ENCODE data around the gene SNCAIP.
"Not testable (repeated sequence)": the region's sequence is repeated elsewhere in the genome, so short reads cannot be mapped to it uniquely, and the experiment has no call there.

SNCAIP gene

DNA sequence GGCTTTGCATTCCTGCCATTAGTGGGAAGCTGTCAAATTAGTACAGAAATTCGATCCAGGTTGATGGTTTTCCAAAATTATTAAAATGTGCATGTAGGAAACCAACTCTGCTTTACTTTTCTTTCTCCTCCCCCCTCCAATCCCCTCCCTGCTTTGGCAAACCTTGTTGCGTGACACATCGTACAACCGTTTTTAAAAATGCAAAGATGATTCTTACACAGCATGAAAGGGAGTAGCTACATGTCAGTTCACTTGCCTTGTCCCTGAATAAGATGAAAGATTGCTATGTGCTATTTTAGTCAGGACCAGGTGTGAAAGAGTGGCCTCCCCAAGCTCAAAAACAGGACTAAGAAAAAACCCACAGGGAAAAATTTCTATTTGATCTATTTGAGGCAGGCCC, 11.7 kb downstream of the SNCAIP start:
- ATAC-seq (replicated peaks) (no peak), DNase-seq (no peak)
- no peak overlapping the region for H3K27ac Mint-ChIP-seq

DNA sequence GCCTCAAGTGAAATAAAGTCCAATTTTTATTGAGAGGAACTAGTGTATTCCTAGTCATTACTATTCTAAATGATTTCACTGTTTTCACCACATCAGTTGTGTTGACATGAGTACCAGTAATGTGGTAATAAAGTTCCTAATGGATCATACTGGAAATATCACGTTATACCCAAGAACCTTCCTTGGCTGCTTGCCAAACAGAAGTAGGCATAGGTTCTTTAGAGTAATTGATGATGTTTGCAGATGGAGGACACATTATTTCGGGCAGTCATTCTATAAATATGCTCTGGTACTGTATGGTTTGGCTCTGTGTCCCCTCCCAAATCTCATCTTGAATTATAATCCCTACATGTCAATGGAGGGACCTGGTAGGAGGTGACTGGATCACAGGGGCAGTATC, 15.1 kb downstream of the SNCAIP start:
- no peaks in the 10 kb centered on the region for H3K4me1 Mint-ChIP-seq (ENCODE audit: low read depth in 2 of 2)
- ATAC-seq (replicated peaks): no peak

More for the DNA sequence above, 11.7 kb downstream of the SNCAIP start:
- H3K9me3 Mint-ChIP-seq: no peaks in the 10 kb centered on the region
- no peaks in the 10 kb centered on the region for H3K36me3 Mint-ChIP-seq (ENCODE audit: insufficient read depth)
- H3K4me3 Mint-ChIP-seq: no peak overlapping the region
- no peaks in the 10 kb centered on the region for H3K4me1 Mint-ChIP-seq (ENCODE audit: low read depth in 2 of 2)
- peaks cover 0 to 7% of the 10 kb centered on the region in 2 donors for H3K27me3 Mint-ChIP-seq

DNA sequence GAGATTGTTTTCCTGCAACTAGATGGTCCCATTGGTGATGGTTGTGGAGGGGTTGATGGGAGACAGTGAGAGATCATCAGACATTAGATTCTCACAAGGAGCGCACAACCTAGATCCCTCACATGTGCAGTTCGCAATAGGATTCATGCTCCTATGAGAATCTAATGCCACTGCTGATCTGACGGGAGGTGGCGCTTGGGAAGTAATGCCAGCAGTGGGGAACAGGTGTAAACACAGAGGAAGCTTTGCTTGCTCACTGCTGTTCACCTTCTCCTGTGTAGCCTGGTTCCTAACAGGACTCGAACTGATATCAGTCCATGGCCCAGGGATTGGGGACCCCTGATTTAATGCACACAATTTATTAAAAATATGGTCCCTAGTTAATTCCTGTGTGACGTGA, 18.8 kb downstream of the SNCAIP start:
- H3K4me1 Mint-ChIP-seq (ENCODE audit: low read depth in 2 of 2): no peaks in the 10 kb centered on the region
- H3K27ac Mint-ChIP-seq: no peak overlapping the region
- DNase-seq (no peak), ATAC-seq (replicated peaks) (no peak)
- peaks cover 0 to 1% of the 10 kb centered on the region in 2 donors for H3K9me3 Mint-ChIP-seq
- H3K4me3 Mint-ChIP-seq: no peak overlapping the region
- H3K36me3 Mint-ChIP-seq (ENCODE audit: insufficient read depth): no peaks in the 10 kb centered on the region
- H3K27me3 Mint-ChIP-seq: no peaks in the 10 kb centered on the region

More for the DNA sequence above, 15.1 kb downstream of the SNCAIP start:
- H3K9me3 Mint-ChIP-seq: peaks cover 0 to 1% of the 10 kb centered on the region in 2 donors
- no peak overlapping the region for H3K27ac Mint-ChIP-seq
- no peaks in the 10 kb centered on the region for H3K36me3 Mint-ChIP-seq (ENCODE audit: insufficient read depth)
- DNase-seq: no peak
- no peak overlapping the region for H3K4me3 Mint-ChIP-seq
- no peaks in the 10 kb centered on the region for H3K27me3 Mint-ChIP-seq

DNA sequence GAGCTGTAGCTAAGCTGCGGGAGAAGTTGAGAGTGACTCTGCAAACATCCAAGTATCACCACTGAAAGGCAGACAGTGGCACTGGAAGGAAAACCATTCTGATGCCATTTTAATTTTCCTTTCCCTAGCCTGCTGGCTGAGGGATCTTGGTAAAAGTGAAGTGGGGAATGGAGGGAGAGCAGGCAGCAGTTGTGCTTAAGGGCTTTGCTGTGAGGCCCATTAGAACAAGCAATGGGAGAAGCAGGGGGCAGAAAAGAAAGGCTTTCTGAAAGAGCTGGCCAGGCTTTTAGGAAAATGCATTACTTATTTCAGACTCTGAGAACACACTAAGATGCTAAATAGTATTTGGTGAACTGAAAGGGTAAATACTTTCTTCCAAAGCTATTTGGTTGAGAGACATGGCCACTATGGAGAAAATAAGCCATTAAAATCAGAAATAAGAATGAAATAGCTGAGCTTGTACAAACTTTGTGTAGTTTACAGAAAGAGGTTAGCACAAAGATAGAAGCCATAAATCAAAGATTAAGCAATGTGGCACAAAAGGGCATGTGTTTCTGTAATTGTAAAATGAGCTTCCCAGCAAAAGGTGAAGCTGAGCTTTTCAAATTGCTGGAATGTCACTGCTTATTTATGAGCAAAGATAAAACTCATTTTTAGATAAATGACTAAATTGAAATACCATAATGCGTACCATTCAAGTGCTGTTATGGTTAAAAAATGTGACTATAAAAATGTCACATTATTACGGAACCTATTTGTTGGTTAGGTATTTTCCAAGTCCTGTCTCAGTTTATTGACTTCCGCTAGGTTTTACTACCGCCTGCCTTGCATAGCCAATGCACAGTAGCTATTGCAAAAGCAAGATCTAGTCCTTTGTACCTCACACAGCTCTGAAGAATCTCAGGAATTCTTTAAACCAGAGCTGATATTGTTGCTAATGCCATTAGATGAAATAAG, 20.8 kb downstream of the SNCAIP start:
- Mint-ChIP-seq H3K27ac (no peak overlapping the region), H3K4me1 (ENCODE audit: low read depth in 2 of 2) (no peaks in the 10 kb centered on the region), H3K9me3 (peaks cover 0 to 1% of the 10 kb centered on the region in 2 donors), H3K4me3 (no peak overlapping the region), H3K27me3 (no peaks in the 10 kb centered on the region), H3K36me3 (ENCODE audit: insufficient read depth) (no peaks in the 10 kb centered on the region)
- DNase-seq: no peak
- ATAC-seq (replicated peaks): no peak

DNA sequence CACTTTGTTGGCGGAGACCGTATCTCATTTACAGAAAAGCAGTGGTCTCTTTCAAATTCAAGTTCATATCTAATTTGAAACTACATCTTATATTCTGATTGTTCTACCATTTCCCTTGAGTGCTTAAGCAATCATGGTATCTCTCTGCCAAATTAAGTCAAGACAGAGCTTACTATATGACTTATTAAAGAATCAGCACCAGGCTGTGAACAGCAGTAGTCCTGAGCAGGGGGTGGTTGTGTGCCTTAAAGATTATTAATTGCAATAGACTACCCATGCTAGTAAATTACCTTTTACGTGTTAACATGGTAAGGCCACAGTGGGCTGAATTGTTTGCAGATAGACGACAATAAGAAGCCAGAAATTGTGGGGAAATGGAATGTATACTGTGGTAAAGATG, 21.5 kb downstream of the SNCAIP start:
- no peaks in the 10 kb centered on the region for H3K27me3 Mint-ChIP-seq
- H3K4me3 Mint-ChIP-seq: no peak overlapping the region
- no peaks in the 10 kb centered on the region for H3K4me1 Mint-ChIP-seq (ENCODE audit: low read depth in 2 of 2)
- ATAC-seq (replicated peaks) (no peak), DNase-seq (no peak)
- no peaks in the 10 kb centered on the region for H3K36me3 Mint-ChIP-seq (ENCODE audit: insufficient read depth)
- no peak overlapping the region for H3K27ac Mint-ChIP-seq
- peaks cover 0 to 1% of the 10 kb centered on the region in 2 donors for H3K9me3 Mint-ChIP-seq

DNA sequence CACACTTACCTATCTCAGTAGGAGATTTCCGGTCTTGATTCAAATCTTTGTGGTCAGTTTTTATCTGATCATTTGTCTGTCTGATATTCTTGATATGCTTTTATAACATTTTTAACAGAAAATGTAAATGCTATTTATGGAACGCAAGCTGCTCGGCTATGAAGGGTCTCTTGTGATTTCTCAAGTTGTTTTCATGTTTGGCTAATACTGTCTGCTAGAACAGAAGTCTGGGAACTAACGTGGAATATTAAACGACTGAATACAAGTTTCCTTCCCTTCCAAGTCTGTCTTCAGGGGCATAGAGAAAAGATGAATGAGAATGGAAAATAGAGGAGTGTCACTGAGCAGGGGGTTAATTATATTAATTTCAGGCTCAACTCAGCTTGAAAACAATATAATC, 27.6 kb downstream of the SNCAIP start:
- ATAC-seq (replicated peaks): no peak
- no peak overlapping the region for H3K4me3 Mint-ChIP-seq

DNA sequence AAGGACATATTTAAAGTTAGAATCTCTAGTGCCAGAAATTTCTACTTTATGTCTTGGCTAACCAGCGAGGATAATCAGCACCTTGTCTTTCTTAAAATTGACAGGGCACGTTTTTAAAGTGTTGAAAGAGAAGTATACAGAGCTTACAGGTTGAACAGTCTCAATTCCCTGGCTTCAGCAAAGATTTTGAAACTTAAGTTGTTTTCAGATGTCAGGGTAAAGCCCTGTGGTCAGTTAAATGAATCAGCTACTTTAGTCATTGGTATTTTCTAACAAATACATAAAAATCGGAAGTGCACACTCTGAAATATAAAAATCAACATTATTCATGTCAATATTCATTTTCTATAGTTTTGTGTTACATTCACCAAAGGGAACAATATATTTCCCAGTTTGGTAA, 29.1 kb downstream of the SNCAIP start:
- Mint-ChIP-seq H3K27ac (no peak overlapping the region), H3K9me3 (no peaks in the 10 kb centered on the region), H3K4me1 (ENCODE audit: low read depth in 2 of 2) (no peaks in the 10 kb centered on the region), H3K4me3 (no peak overlapping the region), H3K36me3 (ENCODE audit: insufficient read depth) (no peaks in the 10 kb centered on the region), H3K27me3 (no peaks in the 10 kb centered on the region)
- no peak for DNase-seq
- ATAC-seq (replicated peaks): no peak

More for the DNA sequence above, 27.6 kb downstream of the SNCAIP start:
- no peaks in the 10 kb centered on the region for H3K27me3 Mint-ChIP-seq
- no peaks in the 10 kb centered on the region for H3K36me3 Mint-ChIP-seq (ENCODE audit: insufficient read depth)
- no peak for DNase-seq
- no peak overlapping the region for H3K27ac Mint-ChIP-seq
- no peaks in the 10 kb centered on the region for H3K4me1 Mint-ChIP-seq (ENCODE audit: low read depth in 2 of 2)
- H3K9me3 Mint-ChIP-seq: no peaks in the 10 kb centered on the region

GRCh38 chr5:122342256-122342655, 30.2 kb downstream of the SNCAIP start:
- Mint-ChIP-seq H3K27me3 (no peaks in the 10 kb centered on the region), H3K9me3 (no peaks in the 10 kb centered on the region), H3K4me3 (no peak overlapping the region), H3K36me3 (ENCODE audit: insufficient read depth) (no peaks in the 10 kb centered on the region), H3K27ac (no peak overlapping the region), H3K4me1 (ENCODE audit: low read depth in 2 of 2) (no peaks in the 10 kb centered on the region)
- no peak for DNase-seq
- no peak for ATAC-seq (replicated peaks)

- Mint-ChIP-seq H3K27ac (no peak overlapping the region), H3K36me3 (ENCODE audit: insufficient read depth) (no peaks in the 10 kb centered on the region), H3K27me3 (no peaks in the 10 kb centered on the region), H3K4me3 (no peak overlapping the region), H3K4me1 (ENCODE audit: low read depth in 2 of 2) (no peaks in the 10 kb centered on the region), H3K9me3 (no peaks in the 10 kb centered on the region)
- no peak for DNase-seq
- no peak for ATAC-seq (replicated peaks)
Observed at GRCh38 chr5:122346897-122347581, 35.0 kb downstream of the SNCAIP start.

GRCh38 chr5:122350496-122350895, 38.5 kb downstream of the SNCAIP start:
- Mint-ChIP-seq H3K9me3 (no peaks in the 10 kb centered on the region), H3K4me1 (ENCODE audit: low read depth in 2 of 2) (no peaks in the 10 kb centered on the region), H3K27ac (no peak overlapping the region), H3K4me3 (no peak overlapping the region), H3K36me3 (ENCODE audit: insufficient read depth) (no peaks in the 10 kb centered on the region), H3K27me3 (no peaks in the 10 kb centered on the region)
- DNase-seq (no peak), ATAC-seq (replicated peaks) (no peak)

DNA sequence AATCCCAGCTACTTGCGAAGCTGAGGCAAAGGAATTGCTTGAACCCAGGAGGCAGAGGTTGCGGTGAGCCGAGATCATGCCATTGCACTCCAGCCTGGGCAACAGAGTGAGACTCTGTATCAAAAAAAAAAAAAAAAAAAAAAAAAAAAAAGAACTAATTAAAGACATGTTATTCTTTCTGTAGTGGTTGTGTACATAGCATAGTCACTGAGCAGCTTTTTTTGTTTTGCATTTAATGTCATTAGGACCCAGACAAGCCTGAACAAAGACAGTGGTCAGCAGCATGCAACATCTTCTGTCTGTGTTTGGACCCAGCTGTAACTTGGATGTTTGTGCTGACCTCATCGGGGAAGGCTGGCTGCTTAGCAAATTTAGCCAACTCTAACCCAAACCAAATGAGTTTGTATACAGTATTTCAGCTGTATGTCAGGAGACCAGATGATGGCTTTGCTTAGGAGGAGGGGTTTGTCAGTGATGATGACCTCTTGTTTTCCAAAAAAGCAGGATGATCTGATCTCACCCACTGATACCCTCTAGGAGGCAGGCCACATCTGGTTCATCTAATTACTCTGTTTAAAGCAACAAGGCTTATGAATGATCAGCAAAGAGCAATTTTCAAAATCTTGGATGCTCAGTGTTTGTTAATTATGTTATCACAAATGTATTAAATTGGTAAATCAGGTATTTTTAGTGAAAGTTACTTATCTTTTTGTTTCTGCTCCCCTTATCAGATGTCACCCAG, 39.5 kb downstream of the SNCAIP start:
- no peak for DNase-seq
- no peaks in the 10 kb centered on the region for H3K36me3 Mint-ChIP-seq (ENCODE audit: insufficient read depth)
- no peaks in the 10 kb centered on the region for H3K27me3 Mint-ChIP-seq
- peaks cover 0 to 2% of the 10 kb centered on the region in 2 donors for H3K9me3 Mint-ChIP-seq
- H3K4me1 Mint-ChIP-seq (ENCODE audit: low read depth in 2 of 2): no peaks in the 10 kb centered on the region
- no peak overlapping the region for H3K4me3 Mint-ChIP-seq
- ATAC-seq (replicated peaks): no peak
- H3K27ac Mint-ChIP-seq: no peak overlapping the region

GRCh38 chr5:122352331-122352730, 40.3 kb downstream of the SNCAIP start:
- peaks cover under 1% of the 10 kb centered on the region for H3K36me3 Mint-ChIP-seq (ENCODE audit: insufficient read depth)
- H3K27ac Mint-ChIP-seq: no peak overlapping the region
- ATAC-seq (replicated peaks) (no peak), DNase-seq (no peak)
- no peak overlapping the region for H3K4me3 Mint-ChIP-seq
- peaks cover 0 to 5% of the 10 kb centered on the region in 2 donors for H3K9me3 Mint-ChIP-seq
- no peaks in the 10 kb centered on the region for H3K27me3 Mint-ChIP-seq
- no peaks in the 10 kb centered on the region for H3K4me1 Mint-ChIP-seq (ENCODE audit: low read depth in 2 of 2)

- not testable (repeated sequence) for ATAC-seq (replicated peaks); H3K27me3 Mint-ChIP-seq; H3K4me1 Mint-ChIP-seq (ENCODE audit: low read depth in 2 of 2)
Observed at GRCh38 chr5:122353361-122353760, 41.3 kb downstream of the SNCAIP start.

More at GRCh38 chr5:122353361-122353760, 41.3 kb downstream of the SNCAIP start:
- H3K27ac Mint-ChIP-seq; DNase-seq; H3K4me3 Mint-ChIP-seq; H3K9me3 Mint-ChIP-seq; H3K36me3 Mint-ChIP-seq (ENCODE audit: insufficient read depth): not testable (repeated sequence)
